Esophagus muscularis mucosa (tissue), 4 donors: ENCODE results near the gene CTAG1A. TPM values are rescaled to one million over a fixed set of nuclear protein-coding genes. Genes with fewer than 3 reads are reported as not detected.
"Not testable (repeated sequence)": the region's sequence is repeated elsewhere in the genome, so short reads cannot be mapped to it uniquely, and the experiment has no call there.

Experiments
- DNase-seq: peaks from one replicate; pipeline ENCODE4 v3.0.0-alpha.2; 2017; ENCODE audit errors: extremely low spot score
- H3K27ac ChIP-seq, 4 donors: fragments of 200-600 bp; sonication (generic); replicated peaks in 1 of 4; 1 replicate in 3 of 4; 2 replicates in 1 of 4; pipeline ENCODE4 v1.5.1; 2016 to 2019; ENCODE audit warnings: mild to moderate bottlenecking in 1 of 4
- H3K27me3 ChIP-seq, 4 donors: fragments of 200-600 bp; sonication (generic); one replicate each; pipeline versions ENCODE4 v1.5.1 to v1.6.0; 2016 to 2019
- H3K36me3 ChIP-seq, 4 donors: fragments of 200-600 bp; sonication (generic); one replicate each; pipeline ENCODE4 v1.5.1; 2016 to 2019
- H3K4me1 ChIP-seq, 4 donors: fragments of 200-600 bp; sonication (generic); one replicate each; pipeline ENCODE4 v1.5.1; 2016 to 2019
- H3K4me3 ChIP-seq, 4 donors: fragments of 200-600 bp; sonication (generic); 1 replicate in 2 of 4; 2 replicates in 2 of 4; pipeline ENCODE4 v1.5.1; 2016 to 2019; ENCODE audit warnings: mild to moderate bottlenecking in 4 of 4, moderate library complexity in 1 of 4
- H3K9me3 ChIP-seq, 4 donors: fragments of 200-600 bp; sonication (generic); 1 replicate in 3 of 4; 2 replicates in 1 of 4; pipeline ENCODE4 v1.5.1; 2016 to 2019
- CTCF ChIP-seq, 3 experiments: fragments of 200-600 bp in 2 of 3; fragments of 450-650 bp in 1 of 3; sonication (generic) in 2 of 3; IDR thresholded peaks; one replicate each; pipeline ENCODE4 v1.5.1; 2017 to 2019; ENCODE audit warnings: antibody characterized with exemption in 3 of 3, mild to moderate bottlenecking in 2 of 3, moderate library complexity in 1 of 3
- EP300 ChIP-seq: sonication (generic); formaldehyde crosslinking; IDR thresholded peaks from one replicate; pipeline ENCODE4 v1.6.1; 2017; ENCODE audit warnings: antibody characterized with exemption
- POLR2A ChIP-seq: fragments of 450-650 bp; IDR thresholded peaks from one replicate; pipeline ENCODE4 v1.6.1; 2017; ENCODE audit warnings: antibody characterized with exemption, moderate library complexity, mild to moderate bottlenecking, low read depth
- POLR2AphosphoS5 ChIP-seq, 2 donors: sonication (generic); formaldehyde crosslinking; IDR thresholded peaks; one replicate each; pipeline ENCODE4 v1.6.1; 2017; ENCODE audit warnings: antibody characterized with exemption in 2 of 2
- WGBS: methylation state at CpG from one replicate; pipeline ENCODE4 v1.1.5; 2018; 5-methylcytosine and 5-hydroxymethylcytosine counted together
- intact Hi-C: fragments of 100-400 bp; cut with DNase I; formaldehyde crosslinking; loops from one replicate; pipeline ENCODE4 v1.15.1; 2023
- total RNA-seq, 4 donors: library from RNA; depleted of rRNA; stranded (reverse); fragments of >200 nt; gene quantifications; one replicate each; pipeline versions ENCODE4 v1.1.0 to v1.2.1, GENCODE V29; 2016

CTAG1A gene
- total RNA-seq, 4 donors from 2014 or later: not detected

GRCh38 chrX:154602766-154603437 lies 18.0 kb downstream of the CTAG1A start:
- TF ChIP-seq POLR2AphosphoS5 (IDR thresholded peaks at IDR 0.05): no peak
- no peak for TF ChIP-seq CTCF (IDR thresholded peaks at IDR 0.05)
- no peak for TF ChIP-seq EP300
- no peak for TF ChIP-seq POLR2A
- Histone ChIP-seq H3K4me1 (peaks cover 0 to 12% (median 3%) of the 10 kb centered on the region in 4 donors), H3K9me3 (no peaks in the 10 kb centered on the region), H3K4me3 (no peak overlapping the region), H3K27ac (peak overlapping the region in 2 of 4 donors; percentile 10 to 34), H3K27me3 (no peaks in the 10 kb centered on the region), H3K36me3 (no peaks in the 10 kb centered on the region)
- no peak for DNase-seq
- intact Hi-C loops: no loop called here
- 87% methylated on average over 18 of the region's 18 CpGs for WGBS

GRCh38 chrX:154603438-154604430 lies 18.8 kb downstream of the CTAG1A start:
- no peaks in the 10 kb centered on the region for H3K9me3 ChIP-seq
- DNase-seq: no peak
- intact Hi-C loops: no loop called here
- peaks cover 0 to 12% (median 3%) of the 10 kb centered on the region in 4 donors for H3K4me1 ChIP-seq
- peak overlapping the region in 3 of 4 donors; percentile 10 to 36 (median 34) for H3K27ac ChIP-seq
- no peaks in the 10 kb centered on the region for H3K27me3 ChIP-seq
- TF ChIP-seq EP300: no peak
- TF ChIP-seq POLR2A: no peak
- no peak for TF ChIP-seq POLR2AphosphoS5 (IDR thresholded peaks at IDR 0.05)
- H3K4me3 ChIP-seq: no peak overlapping the region
- 72% methylated on average over 13 of the region's 13 CpGs for WGBS
- no peaks in the 10 kb centered on the region for H3K36me3 ChIP-seq

- DNase-seq: no peak
- Histone ChIP-seq H3K9me3 (no peaks in the 10 kb centered on the region), H3K4me1 (peaks cover 0 to 12% (median 3%) of the 10 kb centered on the region in 4 donors), H3K27ac (no peak overlapping the region), H3K4me3 (no peak overlapping the region), H3K27me3 (no peaks in the 10 kb centered on the region), H3K36me3 (no peaks in the 10 kb centered on the region)
- intact Hi-C loops: no loop called here
- WGBS: 78% methylated on average over 6 of the region's 6 CpGs
- TF ChIP-seq CTCF (IDR thresholded peaks at IDR 0.05) (no peak), POLR2AphosphoS5 (IDR thresholded peaks at IDR 0.05) (no peak), POLR2A (no peak), EP300 (no peak)
Measured at GRCh38 chrX:154605566-154605965, 20.6 kb downstream of the CTAG1A start.

- Histone ChIP-seq H3K9me3 (no peaks in the 10 kb centered on the region), H3K27ac (no peak overlapping the region), H3K36me3 (no peaks in the 10 kb centered on the region), H3K27me3 (no peaks in the 10 kb centered on the region), H3K4me3 (no peak overlapping the region), H3K4me1 (peaks cover 0 to 12% (median 3%) of the 10 kb centered on the region in 4 donors)
- DNase-seq: no peak
- TF ChIP-seq POLR2A (no peak), POLR2AphosphoS5 (IDR thresholded peaks at IDR 0.05) (no peak), CTCF (IDR thresholded peaks at IDR 0.05) (no peak), EP300 (no peak)
- intact Hi-C loops: no loop called here
- 72% methylated on average over 6 of the region's 6 CpGs for WGBS
Measured at GRCh38 chrX:154607370-154607769, 22.4 kb downstream of the CTAG1A start.

- WGBS: 85% methylated on average over 11 of the region's 11 CpGs
- DNase-seq, H3K27me3 ChIP-seq, H3K27ac ChIP-seq, intact Hi-C loops, H3K4me3 ChIP-seq, H3K36me3 ChIP-seq, H3K9me3 ChIP-seq: not testable (repeated sequence)
- peaks cover 0 to 12% (median 3%) of the 10 kb centered on the region in 4 donors for H3K4me1 ChIP-seq
Measured at GRCh38 chrX:154607976-154608375, 23.0 kb downstream of the CTAG1A start.

GRCh38 chrX:154608823-154609222 lies 23.9 kb downstream of the CTAG1A start:
- H3K36me3 ChIP-seq, intact Hi-C loops, H3K9me3 ChIP-seq, H3K27ac ChIP-seq, H3K4me1 ChIP-seq, H3K4me3 ChIP-seq, DNase-seq, H3K27me3 ChIP-seq: not testable (repeated sequence)
- WGBS: 78% methylated on average over 12 of the region's 12 CpGs

- 89% methylated on average over 12 of the region's 12 CpGs for WGBS
Measured at GRCh38 chrX:154611146-154611545, 26.2 kb downstream of the CTAG1A start.

GRCh38 chrX:154613586-154613985 lies 28.7 kb downstream of the CTAG1A start:
- H3K4me1 ChIP-seq, intact Hi-C loops, H3K4me3 ChIP-seq, H3K9me3 ChIP-seq, H3K27ac ChIP-seq, H3K27me3 ChIP-seq, DNase-seq, H3K36me3 ChIP-seq: not testable (repeated sequence)
- 32% methylated on average over 8 of the region's 12 CpGs for WGBS

More at GRCh38 chrX:154611146-154611545, 26.2 kb downstream of the CTAG1A start:
- H3K27ac ChIP-seq, intact Hi-C loops, H3K36me3 ChIP-seq, H3K9me3 ChIP-seq, H3K27me3 ChIP-seq, DNase-seq, H3K4me1 ChIP-seq, H3K4me3 ChIP-seq: not testable (repeated sequence)
